Measurements from ENCODE around the gene FBRSL1.

FBRSL1 gene

GRCh38 chr12:132454933-132455418, 35.0 kb upstream of the FBRSL1 start:
- TF ChIP-seq CTCF (IDR thresholded peaks at IDR 0.05; ENCODE audit: low read depth, low read length): no peak
- no peak overlapping the region for H3K4me3 ChIP-seq (ENCODE audit: low read depth, low read length)

GRCh38 chr12:132455565-132455964, 34.4 kb upstream of the FBRSL1 start:
- H3K4me3 ChIP-seq (ENCODE audit: low read depth, low read length): no peak overlapping the region
- no peak for TF ChIP-seq CTCF (IDR thresholded peaks at IDR 0.05; ENCODE audit: low read depth, low read length)

GRCh38 chr12:132456186-132456943, 33.6 kb upstream of the FBRSL1 start:
- no peak for TF ChIP-seq CTCF (IDR thresholded peaks at IDR 0.05; ENCODE audit: low read depth, low read length)
- H3K4me3 ChIP-seq (ENCODE audit: low read depth, low read length): no peak overlapping the region

- no peak overlapping the region for H3K4me3 ChIP-seq (ENCODE audit: low read depth, low read length)
- TF ChIP-seq CTCF (IDR thresholded peaks at IDR 0.05; ENCODE audit: low read depth, low read length): no peak
Observed at GRCh38 chr12:132456944-132457495, 32.9 kb upstream of the FBRSL1 start.

GRCh38 chr12:132458441-132458840, 31.5 kb upstream of the FBRSL1 start:
- H3K4me3 ChIP-seq (ENCODE audit: low read depth, low read length): no peak overlapping the region
- TF ChIP-seq CTCF (IDR thresholded peaks at IDR 0.05; ENCODE audit: low read depth, low read length): no peak

GRCh38 chr12:132458846-132459641, 30.9 kb upstream of the FBRSL1 start:
- H3K4me3 ChIP-seq (ENCODE audit: low read depth, low read length): no peak overlapping the region
- TF ChIP-seq CTCF (IDR thresholded peaks at IDR 0.05; ENCODE audit: low read depth, low read length): no peak

GRCh38 chr12:132460571-132460970, 29.4 kb upstream of the FBRSL1 start:
- no peak overlapping the region for H3K4me3 ChIP-seq (ENCODE audit: low read depth, low read length)
- TF ChIP-seq CTCF (IDR thresholded peaks at IDR 0.05; ENCODE audit: low read depth, low read length): no peak

Data from WI38 (cell line).